LNCAP (cell line): ENCODE data around the gene GARIN1A.
A peak's percentile ranks its signal among the peaks of the same experiment; 100 is the strongest.

Source experiments
- TF ChIP-seq, protein P1 (sequence below): fragments of 450-650 bp; IDR thresholded peaks from 2 replicates; pipeline ENCODE4 v1.5.1; 2017; ENCODE audit warnings: mild to moderate bottlenecking

Gene GARIN1A

DNA sequence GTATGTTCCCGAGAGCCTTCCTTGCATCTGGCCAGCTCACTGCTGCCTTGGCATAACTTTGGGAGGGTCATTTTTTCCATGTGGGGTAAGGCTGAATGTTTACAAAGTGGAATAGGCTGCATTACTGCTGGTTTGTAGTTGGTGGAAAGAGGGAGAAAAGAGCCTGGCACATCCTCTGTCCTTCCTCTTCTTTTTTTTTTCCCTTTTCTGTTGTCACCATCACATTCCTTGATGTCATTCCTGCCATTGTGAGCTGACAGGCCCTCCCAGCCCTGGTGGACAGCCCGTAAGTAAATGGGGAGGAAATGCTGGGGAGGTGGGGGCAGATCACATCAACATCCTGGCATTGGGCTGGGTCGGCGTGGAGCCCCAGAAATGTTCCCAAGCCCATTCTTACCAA, at the start of gene GARIN1A:
Gene GARIN1A, plus strand, starts transcription at position 301 of the 400 bp plus-strand sequence. CDS start 106 bp downstream, outside the sequence.
- TF ChIP-seq, protein P1, sequence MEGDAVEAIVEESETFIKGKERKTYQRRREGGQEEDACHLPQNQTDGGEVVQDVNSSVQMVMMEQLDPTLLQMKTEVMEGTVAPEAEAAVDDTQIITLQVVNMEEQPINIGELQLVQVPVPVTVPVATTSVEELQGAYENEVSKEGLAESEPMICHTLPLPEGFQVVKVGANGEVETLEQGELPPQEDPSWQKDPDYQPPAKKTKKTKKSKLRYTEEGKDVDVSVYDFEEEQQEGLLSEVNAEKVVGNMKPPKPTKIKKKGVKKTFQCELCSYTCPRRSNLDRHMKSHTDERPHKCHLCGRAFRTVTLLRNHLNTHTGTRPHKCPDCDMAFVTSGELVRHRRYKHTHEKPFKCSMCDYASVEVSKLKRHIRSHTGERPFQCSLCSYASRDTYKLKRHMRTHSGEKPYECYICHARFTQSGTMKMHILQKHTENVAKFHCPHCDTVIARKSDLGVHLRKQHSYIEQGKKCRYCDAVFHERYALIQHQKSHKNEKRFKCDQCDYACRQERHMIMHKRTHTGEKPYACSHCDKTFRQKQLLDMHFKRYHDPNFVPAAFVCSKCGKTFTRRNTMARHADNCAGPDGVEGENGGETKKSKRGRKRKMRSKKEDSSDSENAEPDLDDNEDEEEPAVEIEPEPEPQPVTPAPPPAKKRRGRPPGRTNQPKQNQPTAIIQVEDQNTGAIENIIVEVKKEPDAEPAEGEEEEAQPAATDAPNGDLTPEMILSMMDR, result no peak

DNA sequence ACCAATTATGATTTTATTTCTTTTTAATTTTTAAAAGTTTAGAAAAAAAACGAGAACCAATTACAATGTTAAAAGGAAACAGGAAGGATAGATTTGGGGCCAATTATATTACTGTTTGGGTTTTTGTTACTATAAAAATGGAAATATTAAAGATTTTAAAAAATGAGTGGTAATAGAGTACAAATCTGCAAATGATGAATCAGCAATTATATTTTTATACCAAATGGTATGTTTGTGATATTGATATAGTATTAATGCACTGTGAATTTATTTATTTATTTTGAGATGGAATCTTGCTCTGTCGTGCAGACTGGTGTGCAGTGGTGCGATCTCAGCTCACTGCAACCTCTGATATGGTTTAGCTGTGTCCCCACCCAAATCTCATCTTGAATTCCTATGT, 11.5 kb upstream of the GARIN1A start:
- TF ChIP-seq, protein P1, result no peak

DNA sequence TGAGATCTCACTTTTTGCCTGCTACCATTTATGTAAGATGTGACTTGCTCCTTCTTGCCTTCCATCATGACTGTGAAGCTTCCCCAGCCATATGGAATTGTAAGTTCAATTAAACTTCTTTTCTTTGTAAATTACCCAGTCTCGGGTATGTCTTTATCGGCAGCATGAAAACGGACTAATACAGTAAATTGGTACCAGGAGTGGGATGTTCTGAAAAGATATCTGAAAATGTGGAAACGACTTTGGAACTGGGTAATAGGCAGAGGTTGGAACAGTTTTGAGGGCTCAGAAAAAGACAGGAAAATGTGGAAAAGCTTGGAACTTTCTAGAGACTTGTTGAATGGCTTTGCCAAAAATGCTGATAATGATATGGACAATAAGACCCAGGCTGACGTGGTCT, 10.6 kb upstream of the GARIN1A start:
- TF ChIP-seq, protein P1, result no peak

DNA sequence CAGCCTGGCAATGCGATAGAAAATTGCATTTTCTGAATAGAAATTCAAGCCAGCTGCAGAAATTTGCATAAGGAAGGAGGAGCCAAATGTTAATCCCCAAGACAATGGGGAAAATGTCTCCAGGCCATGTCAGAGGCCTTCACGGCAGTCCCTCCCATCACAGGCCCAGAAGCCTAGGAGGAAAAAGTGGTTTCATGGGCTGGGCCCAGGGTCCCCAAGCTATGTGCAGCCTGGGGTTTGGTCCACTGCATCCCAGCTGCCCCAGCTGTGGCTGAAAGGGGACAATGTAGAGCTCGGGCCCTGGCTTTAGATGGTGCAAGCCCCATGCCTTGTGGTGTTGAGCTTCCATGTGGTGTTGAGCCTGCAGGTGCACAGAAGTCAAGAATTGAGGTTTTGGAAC, 10.0 kb upstream of the GARIN1A start:
- TF ChIP-seq, protein P1, result no peak

DNA sequence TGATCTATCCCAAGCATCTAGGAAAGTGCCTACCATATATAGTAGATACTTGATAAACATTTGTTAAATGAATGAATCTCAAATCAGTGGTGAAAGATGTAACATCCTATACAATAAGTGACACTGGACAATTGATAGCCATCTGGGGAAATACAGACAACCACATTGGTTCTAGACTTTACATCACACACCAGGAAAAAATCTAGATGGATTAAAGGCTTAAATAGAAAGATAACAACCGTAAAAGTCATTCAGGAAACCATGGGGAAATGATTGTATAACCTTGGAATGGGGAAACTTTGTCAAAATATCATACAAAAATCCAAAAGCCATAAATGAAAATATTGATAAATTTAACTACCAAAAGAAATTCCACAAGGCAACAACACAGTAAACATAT, 7.0 kb upstream of the GARIN1A start:
- TF ChIP-seq, protein P1, result no peak

DNA sequence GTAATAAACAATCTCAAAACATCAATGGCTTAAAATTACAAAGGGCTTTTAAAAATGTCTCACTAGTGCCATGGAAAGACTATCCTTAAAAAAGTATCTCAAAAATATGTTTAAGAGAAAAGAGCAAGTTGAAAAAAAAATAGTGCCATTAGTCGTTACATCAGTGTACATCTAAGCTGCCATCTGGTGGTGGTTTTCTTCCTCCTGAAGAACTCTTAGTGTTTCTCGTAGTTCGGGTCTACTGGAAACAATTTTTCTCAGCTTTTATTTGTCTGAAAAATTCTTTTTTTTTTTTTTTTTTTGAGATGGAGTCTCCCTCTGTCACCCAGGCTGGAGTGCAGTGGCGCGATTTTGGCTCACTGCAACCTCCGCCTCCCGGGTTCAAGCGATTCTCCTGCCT, 5.9 kb upstream of the GARIN1A start:
- TF ChIP-seq, protein P1, result peak; percentile 48

DNA sequence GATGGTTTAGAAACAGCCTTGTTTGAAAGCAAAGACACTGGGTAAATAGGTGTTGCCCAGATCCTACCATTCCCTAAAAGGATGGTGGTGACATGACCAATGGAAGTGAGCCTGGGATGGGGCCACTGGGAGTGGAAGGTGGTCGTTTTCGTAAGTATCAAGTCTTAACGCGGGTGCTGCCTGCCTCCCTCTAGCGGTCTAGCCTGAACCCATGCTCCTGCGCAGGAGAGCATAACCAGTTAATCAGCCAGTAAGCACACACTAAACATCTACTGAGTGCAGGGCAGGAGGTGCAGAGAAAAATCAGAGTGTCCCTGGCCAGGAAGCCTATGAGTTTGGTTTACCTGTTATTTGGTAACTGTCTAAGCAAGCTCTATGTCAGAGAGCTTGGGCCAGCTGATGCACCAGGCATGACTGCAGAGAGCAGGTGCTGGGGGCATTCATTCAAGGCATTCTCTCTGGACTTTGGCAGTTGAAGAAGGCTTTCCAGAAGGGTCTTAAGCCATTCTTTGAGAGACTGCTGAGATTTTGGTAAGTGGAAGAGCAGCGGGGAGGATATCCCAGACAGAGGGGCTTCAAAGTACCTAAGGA, 930 bp downstream of the GARIN1A start:
- TF ChIP-seq, protein P1, result peak; percentile 54

DNA sequence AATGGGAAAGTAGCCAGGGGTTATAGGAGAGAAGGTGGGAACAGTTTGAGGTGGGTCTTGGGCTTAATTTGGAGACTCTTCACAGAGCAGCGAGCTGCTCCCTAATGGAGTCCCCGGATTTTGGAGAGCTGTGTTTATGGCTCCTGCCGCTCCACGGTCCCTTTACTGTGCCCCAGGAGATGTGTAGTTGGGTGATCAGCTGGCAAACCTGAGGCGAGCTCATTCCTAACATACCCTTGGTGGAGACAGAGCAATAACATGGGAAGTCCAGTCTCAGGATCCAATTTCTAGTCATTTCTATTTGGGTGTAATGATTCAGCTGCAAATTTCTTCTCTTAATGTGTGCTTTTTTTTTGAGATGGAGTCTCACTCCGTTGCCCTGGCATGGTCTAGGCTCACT, 1.5 kb downstream of the GARIN1A start:
- TF ChIP-seq, protein P1, result no peak
